ENCODE results near the gene HOXB8.

The HOXB8 gene

DNA sequence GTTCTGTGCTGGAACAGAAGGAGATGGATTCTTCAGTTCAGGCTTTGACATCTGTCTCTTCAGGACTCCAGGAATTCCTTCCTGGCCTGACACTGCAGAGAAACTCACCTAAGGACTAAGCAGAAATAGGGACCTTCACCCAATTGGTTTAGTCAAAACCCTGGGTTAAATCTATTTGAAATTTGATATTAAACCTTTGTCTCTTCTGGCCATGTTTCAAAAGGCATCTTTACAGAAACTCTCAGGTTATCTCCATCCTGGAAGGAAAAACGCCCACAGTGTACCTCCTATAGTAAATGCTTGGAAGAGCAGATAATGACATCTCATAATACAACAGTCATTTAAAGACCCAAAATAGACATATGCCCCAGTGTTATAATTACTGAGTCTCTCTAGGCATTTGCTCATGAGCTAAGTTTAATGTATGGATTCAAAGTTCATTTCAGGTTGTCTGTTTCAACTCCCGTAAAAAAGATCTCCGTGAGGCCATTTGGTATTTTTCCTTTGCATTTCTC, 31.3 kb downstream of the HOXB8 start:
- no peak for DNase-seq (ENCODE audit: low read depth)

DNA sequence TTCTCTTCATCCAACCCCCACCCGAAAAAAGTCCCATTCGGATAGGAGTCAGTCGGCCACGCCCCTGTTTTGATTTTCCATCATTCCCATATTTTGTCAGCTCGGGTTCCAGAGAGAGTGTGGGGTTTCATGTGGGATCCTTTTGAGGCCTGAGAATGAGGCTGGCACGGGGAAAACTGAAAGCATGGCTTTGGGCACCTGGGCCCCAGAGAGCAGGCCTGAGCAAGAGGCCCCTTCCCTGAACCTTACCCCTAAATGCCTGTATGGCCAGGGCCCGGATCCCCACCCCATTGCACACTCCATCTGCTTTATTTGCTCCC, 32.4 kb downstream of the HOXB8 start:
- DNase-seq (ENCODE audit: low read depth): no peak

DNA sequence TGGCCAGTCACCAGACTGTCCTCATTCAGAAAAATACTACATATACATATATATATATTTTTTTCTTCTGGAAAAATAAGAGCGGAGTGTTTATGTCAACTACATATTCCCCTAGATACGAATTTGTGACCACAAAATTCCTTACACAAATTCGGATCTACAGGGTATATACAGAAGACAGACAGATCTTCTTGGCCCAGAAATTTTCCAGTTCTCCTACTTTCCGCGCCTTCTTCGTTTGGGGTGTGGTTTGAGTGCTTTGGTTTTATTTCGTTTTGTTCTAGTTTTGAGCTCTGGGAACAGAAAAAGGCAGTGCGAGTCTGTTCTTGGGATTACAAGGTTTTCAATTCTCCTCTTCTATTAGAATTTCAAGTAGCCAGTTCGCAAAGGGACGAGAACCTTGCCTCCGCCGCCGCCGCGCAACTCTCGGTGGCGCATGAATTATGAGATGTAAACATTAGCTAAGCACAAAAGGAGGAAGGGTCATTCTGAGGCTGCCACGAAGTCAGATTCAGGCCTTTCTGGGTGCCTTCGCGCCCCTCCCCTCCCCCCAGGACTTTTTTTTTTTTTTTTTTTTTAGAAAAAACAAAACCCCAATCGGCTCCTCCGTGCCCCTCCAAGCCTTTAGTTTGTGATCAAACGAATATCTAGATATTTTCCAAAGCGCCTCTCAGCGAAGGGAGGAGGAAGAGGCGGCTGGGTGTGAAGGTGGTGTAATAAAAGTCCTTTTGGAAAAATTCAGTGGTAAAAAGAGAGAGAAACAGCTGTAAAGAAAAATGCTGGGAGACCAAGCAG, 35.1 kb downstream of the HOXB8 start:
- no peak for DNase-seq (ENCODE audit: low read depth)

DNA sequence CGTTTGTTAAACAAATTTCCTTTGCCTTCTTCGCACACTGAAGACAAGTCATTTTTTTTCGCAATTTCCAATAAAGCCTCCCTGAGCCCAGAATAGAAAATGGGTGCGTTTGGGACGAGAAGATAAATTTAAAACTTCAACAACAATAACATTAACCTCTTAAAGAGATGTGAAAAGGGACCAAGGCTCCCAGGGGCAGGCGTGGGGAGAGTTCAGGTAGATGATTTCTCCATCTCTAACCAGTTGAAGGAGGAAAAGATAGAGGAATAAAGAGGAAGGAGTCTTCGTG, 35.7 kb downstream of the HOXB8 start:
- no peak for DNase-seq (ENCODE audit: low read depth)

DNA sequence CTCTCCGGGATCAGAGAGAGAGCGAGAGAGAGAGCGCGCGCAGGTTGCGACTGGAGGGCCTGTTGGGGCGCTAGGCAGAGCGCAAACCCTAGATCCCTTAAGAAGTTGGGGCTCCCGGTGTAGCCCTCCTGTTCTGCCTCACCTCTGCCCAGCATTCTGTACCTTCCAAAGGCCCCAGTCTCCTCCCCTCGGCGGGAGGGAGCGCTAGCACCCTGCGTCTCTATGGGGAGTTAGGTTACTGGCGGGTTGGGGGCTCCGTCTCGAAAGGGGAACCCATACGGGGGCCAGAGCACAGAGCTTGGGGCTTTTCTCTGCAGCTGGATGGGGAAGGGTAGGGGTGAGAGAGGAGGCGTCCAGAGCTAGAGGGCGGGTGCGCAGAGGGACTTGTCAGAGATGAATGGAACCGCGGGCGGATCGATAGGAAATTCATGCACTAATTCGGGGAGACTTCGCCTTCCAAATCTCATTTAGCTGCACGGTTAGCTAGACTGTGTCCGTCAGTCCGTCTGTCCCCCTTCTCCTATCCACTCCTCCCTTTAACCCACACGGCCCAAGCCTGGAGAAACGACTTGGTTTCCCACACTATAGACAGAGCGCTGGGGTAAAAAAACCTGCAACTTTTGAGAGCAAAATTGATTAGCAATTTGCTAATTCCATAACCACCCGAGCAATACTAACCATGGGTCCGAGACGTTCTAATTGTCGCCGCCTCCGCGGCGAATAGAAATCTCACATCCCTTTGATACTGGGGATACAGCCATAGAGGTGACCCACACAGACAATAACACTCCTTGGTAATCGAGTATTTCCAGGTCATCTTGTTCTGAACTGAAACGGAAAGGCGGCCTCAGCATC, 36.2 kb downstream of the HOXB8 start:
- DNase-seq (ENCODE audit: low read depth): no peak

DNA sequence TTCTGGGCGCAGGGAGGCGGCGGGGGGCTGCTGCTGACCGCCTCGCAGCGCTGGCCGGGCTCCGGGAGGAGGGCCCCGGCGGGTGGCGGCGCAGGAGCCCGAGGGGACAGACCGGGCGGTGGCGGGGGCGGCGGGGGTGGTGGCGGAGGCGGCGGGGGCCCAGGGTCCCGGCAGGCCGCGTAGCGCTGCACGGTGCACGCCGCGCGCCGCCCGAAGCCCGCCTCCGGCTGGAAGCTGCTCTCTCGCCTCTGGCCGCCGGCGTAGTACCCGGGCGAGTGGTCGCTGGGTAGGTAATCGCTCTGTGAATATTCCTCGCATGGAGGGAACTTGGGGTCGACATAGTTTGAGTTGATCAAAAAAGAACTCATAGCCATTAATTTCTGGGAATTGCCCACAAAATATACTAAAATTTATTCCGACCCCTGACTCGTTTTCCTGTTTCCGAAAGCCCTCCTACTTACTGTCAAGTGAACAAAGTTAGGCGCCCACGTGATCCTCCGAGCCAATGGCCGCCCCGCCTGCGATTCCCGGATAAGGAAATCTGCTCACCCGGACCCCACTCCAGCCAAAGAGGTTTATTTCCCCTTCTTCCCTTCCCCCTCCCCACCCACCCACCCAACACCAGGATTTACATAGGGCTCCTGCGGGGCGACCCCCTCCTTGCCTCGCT, 37.0 kb downstream of the HOXB8 start, which contains the start of gene HOXB4:
TSS of gene HOXB4 (minus strand) at position 405 of the 670 bp plus-strand sequence. CDS start at position 374, 31 bp downstream.
- DNase-seq (ENCODE audit: low read depth): peak; percentile 81

DNA sequence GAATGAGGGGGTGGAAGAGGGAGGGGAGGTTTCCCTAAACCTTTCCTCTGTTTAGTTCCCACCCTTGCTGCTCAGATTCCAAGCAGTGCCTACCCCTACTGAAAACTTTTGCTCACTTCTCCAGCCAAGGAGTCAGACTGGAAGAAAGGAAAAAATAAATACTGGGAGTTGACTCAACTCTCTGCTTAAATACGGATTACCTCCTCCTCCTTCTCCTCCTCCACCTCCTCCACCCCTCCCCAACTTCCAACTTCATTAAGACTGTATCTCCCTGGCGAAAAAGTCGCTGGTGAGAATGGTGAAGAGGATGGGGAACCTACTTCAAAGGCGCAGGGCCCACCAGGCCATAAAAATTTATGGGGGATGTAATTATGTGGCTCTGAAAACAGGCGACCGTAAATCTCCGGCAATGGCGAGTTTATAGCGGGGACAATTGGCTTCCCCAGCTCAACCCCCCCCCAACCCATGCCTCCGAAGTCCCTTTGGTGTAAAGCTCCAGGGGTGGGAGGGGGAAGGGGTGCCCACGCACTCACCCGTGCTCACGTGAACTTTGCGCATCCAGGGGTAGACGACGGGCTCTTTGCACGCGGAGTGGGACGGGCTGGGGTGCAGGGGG, 37.7 kb downstream of the HOXB8 start:
- DNase-seq (ENCODE audit: low read depth): no peak

DNA sequence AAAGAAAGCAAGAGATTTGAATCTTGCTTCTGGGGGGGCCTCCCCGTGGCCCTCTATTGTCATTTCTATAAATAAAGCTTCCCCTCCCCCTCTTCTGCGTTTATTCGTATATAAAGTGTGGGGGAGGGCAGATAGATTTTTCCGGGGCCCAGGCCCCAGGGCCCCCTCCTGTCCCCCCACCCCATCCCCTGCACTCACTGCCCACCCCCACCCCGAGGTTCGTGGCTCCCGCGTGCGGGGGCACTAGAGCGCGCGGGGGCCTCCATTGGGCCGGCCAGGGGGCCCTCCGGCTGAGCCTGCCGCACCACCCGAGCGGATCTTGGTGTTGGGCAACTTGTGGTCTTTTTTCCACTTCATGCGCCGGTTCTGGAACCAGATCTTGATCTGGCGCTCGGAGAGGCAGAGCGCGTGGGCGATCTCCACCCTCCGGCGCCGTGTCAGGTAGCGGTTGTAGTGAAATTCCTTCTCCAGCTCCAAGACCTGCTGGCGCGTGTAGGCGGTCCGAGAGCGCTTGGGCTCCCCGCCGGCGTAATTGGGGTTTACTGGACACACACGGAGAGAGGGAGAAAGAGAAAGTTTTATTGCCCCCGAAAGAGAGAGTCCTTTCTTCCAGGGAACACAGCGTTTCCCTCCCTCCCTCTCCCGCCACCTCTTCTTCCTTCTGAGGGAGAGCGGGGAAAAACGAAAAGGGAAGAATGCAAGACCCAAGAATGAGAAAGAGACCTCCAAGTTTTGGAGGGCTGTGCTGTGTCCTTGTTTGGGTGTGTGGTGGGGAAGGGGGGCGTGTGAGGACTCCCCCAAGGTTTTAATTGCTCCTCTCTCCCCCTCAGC, 38.4 kb downstream of the HOXB8 start:
- DNase-seq (ENCODE audit: low read depth): no peak

DNA sequence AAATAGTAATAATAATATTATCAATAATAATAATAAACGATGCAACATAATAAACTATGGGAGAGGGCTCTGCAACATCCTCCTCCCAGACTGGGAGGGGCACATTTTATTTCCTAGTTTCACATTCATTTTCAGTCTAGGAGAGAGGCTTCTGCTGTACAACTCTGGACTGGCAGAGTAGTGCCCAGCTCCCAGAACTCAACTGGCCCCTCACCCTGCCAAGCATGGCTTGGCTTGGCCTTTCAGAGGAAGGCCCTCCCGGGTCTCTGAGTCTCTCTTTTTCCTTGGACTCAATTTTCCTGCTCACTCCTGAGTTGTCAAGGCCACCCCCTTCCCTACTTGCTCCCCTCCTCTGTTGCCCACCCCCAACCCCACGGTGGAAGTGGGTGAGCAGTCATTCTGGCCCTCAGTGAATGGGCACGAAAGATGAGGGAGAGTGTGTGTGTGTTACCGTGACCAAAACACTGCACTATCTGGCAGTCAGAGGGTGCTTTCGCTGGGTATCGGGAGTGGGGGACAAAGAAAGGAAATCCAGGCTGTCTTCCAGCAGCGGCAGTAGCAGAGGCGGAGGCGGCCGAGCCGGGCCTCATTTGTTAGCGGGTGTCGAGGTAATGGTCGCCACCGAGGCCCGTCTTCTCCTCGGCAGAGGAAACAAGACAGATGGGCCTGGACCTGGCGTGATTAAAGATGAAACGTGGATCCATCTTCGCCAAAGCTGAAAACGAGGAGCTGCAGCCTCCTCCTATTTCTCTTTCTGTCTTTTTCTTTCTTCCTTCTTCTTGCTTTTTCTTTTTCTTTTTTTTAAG, 39.2 kb downstream of the HOXB8 start:
- DNase-seq (ENCODE audit: low read depth): no peak

DNA sequence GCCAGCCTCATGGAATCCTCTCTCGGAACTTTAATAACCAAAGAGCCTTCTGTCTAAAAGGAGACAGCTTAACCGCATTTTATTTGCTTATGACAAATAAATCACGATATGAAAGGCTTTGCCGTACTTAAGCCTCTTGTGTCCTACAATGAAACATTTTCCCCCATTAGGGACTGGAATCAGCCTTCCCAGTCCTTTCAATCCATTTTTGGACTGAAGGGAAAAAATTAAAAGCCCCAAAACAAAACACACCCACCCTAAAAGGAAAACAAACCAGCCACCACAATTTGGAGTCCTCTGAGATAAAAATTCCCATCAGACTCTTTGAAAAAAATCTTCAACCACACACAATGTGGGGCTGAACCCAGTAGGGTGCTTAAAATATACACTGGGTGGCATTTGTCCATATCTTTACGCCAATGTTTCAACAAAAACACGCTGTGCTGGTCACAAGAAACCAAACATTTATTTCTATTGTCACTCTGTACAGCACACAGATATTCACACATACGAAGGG, 40.0 kb downstream of the HOXB8 start:
- DNase-seq (ENCODE audit: low read depth): no peak

DNA sequence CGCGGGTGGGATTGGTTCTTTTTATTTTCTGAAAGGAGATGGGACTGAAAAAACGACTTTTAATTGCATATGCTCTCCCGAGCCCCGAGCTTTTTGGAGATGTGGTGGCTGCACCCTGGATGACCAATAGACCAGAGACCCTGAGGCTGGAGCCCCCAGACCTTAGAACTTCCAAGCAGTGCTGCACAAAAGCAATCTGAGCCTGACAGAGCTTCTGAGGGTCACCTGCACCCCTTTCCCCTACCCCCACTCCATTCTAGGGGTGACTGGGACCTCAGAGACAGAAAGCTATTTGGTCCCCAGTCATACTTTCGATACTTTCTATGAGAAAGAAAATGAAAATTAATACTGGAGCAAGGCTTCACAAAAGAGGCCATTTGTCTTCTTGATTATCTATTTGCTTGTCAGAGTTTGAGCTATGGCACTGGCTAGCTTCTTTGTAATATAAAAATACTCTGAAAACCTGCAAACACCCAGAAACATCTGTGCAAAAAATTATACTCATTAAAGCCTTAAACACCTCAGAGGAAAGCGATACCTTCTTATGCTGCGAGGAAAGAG, 40.5 kb downstream of the HOXB8 start:
- no peak for DNase-seq (ENCODE audit: low read depth)

DNA sequence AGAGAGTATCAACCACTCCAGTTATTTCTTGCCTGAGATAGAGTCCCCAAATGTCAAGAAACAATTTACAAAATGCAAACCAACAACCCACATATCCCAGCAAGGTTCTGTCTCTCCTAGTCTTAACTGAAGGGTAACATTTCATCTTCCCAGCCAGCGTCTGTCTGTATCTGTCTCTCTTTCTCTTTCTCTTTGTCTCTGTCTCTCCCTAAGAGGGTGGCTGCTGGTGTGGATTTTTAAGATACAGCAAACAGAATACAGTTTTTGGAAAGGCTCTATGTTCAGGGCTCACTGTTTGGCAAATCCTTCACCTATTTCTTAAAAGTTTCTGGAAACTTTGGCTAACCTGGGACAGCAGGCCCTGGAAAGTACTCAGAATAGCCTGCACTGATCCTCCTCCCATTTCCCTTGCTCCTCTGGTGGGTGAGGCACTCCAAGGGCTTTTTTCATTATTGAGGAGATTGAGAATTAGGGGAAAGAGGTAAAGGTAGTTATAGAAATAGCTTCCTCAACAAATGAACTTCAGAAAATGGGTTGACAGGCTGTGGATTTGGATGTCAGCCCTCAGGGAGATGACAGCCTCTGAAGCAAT, 43.2 kb downstream of the HOXB8 start:
- DNase-seq (ENCODE audit: low read depth): no peak

DNA sequence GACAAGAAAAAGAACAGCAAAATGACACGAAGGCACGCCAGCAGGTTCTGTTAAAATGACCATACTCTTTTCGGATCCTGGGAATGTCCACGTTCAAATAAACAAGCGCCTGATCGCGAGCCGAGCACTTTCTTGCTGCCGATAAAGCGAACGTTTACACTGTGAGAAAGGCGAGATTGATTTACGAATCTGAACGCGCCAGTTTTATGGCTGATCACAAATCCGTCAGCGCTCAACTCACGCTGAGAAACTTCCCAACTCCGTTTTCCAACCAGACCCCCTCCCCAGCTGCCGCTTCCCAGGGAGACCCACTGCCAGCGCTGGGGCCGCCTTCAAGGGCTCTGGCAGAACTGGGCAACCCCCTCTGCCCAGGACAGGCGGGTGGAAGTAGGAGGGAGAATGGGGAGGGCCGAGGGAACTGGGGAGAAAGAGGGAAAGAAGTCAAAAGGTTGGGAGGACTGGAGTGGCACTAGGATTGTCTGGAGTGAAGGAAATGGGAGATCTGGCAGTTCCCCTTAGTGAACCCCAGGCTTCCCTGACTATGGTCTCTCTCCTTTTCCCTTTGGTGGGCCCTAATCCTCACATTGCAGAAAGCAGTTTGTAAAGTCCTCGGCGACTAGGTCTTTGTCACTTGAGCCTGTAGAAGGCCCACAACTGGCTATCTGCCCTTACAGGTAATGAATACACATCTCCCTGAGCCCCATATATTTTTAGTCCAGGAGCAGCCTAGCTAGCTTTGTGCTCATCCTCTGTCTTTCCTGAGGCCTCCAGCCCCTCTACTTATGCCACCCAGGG, 43.9 kb downstream of the HOXB8 start:
- no peak for DNase-seq (ENCODE audit: low read depth)

DNA sequence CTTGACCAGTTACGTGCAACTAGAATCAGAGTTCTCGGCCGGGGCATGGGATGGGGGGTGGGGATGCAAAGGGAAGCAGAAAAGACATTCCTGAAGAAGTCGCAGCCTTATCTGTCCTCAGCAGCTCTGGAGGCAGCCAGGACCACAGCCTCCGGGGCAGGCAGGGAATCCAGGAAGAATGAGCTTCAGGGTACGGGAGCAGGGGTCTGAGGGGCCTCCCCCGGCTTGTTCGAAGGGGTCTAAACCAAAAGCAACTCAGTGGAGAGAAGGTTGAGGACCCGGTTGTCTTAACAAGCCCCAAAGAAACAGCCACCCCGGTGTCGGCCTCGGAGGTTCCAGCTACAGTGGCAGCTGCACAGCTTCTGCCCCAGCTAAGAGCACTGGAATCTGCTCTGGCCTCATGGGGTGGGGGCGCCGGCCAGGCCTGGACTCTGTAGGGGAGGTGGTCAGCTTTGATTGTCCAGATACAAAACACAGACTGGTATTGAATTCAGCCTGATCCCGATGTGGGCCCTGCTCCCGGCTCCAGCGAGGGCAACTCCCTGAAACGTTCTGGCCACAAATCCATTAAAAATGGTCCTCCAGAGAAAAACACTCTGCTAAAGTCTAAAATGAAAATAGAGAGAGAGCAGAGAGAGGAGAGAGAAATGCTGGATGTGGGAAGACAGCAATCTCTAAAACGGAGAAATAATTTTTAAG, 44.6 kb downstream of the HOXB8 start:
- DNase-seq (ENCODE audit: low read depth): no peak

DNA sequence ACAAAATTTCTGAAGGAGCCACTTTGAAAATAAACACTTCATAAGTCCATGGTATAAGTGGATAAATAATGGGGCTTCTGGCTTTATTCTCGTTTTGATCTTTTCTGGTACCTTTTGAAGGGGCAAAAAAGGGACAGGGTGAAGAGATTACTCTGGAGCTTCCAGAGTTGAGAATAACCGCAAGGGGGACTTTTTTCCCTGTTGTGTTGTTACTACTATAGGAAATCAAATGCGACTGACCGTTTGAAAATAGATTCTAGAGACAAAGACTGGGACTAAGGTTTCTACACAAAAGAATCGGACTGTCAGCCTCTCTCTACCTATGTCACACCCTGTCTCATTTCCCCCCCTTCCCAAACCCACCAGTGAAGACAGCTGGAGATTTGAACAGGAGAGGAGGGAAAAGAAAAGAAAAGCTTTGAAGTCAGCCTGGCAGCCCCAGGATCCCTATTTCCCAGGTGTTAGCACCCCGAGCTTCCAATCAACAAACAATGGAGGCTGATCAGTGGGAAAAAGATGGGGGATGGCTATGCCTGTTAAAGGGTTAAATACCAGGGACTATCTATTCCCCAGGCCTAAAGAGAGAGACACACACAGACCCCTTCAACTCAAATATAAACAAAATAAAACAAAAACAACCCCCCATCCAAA, 45.3 kb downstream of the HOXB8 start:
- DNase-seq (ENCODE audit: low read depth): no peak

DNA sequence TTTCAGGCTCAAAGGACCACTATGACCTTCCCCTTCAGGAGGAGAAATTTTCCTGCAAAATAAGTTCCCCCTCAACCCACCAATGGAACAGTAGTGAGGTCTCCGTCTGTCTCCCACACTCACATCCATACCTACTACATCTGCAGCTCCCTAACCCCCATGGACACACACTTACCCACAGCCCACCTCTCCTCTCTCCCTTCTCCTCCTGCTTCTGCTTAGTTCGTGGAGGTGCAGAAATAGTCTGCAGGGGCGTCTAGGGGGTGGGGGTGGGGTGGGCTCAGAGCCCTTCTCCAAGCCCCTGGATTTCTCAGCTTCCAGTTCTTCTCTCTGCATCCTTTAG, 45.9 kb downstream of the HOXB8 start:
- DNase-seq (ENCODE audit: low read depth): no peak

DNA sequence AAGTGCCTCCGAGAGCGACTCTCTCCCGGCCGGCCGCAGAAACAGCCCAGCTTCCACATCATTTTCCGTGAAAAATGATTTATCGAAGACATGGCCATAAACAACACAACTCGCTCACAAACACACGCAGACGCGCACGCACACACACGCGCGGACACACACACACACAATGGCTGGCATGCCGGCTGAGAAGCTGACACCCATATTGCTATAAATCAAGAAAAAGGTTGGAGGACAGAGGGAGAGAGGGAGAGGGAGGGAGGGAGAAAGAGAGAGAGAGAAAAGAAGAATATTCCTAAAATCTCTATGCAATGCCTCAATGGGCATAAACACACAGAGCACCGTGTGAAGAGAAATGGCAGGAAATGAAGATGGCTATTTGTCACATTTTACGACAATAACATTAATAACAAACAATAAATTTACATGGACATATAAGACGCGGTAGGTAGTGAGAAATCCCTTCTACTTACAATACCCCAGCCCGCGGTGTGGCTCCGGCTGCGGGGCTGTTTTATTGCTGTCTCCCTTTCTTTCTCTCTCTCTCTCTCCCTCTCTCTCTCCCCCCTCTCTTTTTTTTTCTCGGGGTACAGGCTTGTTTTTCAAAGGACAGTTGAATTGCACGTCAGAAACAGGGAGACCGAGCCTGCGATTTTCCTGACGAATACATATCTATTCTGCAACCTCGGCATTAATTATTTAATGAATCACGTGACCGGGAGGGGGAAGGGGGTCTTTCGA, 46.4 kb downstream of the HOXB8 start:
- no peak for DNase-seq (ENCODE audit: low read depth)

All from CMK (cell line).